Gastrocnemius medialis (tissue), 4 donors: ENCODE measurements around the gene OR52B6. TPM values are rescaled to one million over a fixed set of nuclear protein-coding genes. Genes with fewer than 3 reads are reported as not detected.

Source experiments
- ATAC-seq, 2 donors: fragments of 150-250 bp; one replicate each; pipeline ENCODE4 v1.9.1; 2016
- DNase-seq, 2 donors: peaks; one replicate each; pipeline ENCODE4 v3.0.0-alpha.2; 2019
- H3K27ac ChIP-seq, 4 donors: fragments of 200-600 bp; sonication (generic); 1 replicate in 1 of 4; 2 replicates in 3 of 4; pipeline ENCODE4 v1.5.1; 2016 to 2018; ENCODE audit warnings: mild to moderate bottlenecking in 2 of 4, moderate library complexity in 1 of 4
- H3K27me3 ChIP-seq, 3 donors: fragments of 200-600 bp; sonication (generic) in 2 of 3; 1 replicate in 1 of 3; 2 replicates in 2 of 3; pipeline versions ENCODE4 v1.5.1 to v1.6.0; 2016 to 2019; ENCODE audit warnings: mild to moderate bottlenecking in 1 of 3, moderate library complexity in 1 of 3
- H3K36me3 ChIP-seq, 2 donors: fragments of 200-600 bp; sonication (generic) in 1 of 2; one replicate each; pipeline ENCODE4 v1.5.1; 2017 to 2018
- H3K4me1 ChIP-seq, 2 donors: fragments of 200-600 bp; sonication (generic) in 1 of 2; one replicate each; pipeline ENCODE4 v1.5.1; 2016 to 2017; ENCODE audit warnings: mild to moderate bottlenecking in 2 of 2
- H3K4me3 ChIP-seq, 4 donors: fragments of 200-600 bp; sonication (generic) in 3 of 4; 1 replicate in 1 of 4; 2 replicates in 3 of 4; pipeline ENCODE4 v1.5.1; 2016 to 2019; ENCODE audit warnings: mild to moderate bottlenecking in 2 of 4
- H3K9me3 ChIP-seq, 3 donors: fragments of 200-600 bp; sonication (generic) in 2 of 3; 1 replicate in 1 of 3; 2 replicates in 2 of 3; pipeline ENCODE4 v1.5.1; 2016 to 2019
- CTCF ChIP-seq, 5 experiments: fragments of 450-650 bp in 3 of 5; fragments of 200-600 bp in 2 of 5; sonication (generic) in 2 of 5; IDR thresholded peaks in 4 of 5; conservative IDR thresholded peaks in 1 of 5; 1 replicate in 4 of 5; 2 replicates in 1 of 5; pipeline ENCODE4 v1.5.1; 2016 to 2019; ENCODE audit warnings: antibody characterized with exemption in 5 of 5, mild to moderate bottlenecking in 3 of 5, moderate library complexity in 3 of 5
- POLR2A ChIP-seq, 2 donors: fragments of 450-650 bp; IDR thresholded peaks; one replicate each; pipeline ENCODE4 v1.6.1; 2017; ENCODE audit warnings: antibody characterized with exemption in 2 of 2, mild to moderate bottlenecking in 2 of 2, moderate library complexity in 2 of 2
- in situ Hi-C, 4 donors: fragments of 200-750 bp; cut with MboI; loops; one replicate each; pipeline versions ENCODE4 v1.15.0 to v1.8.0; 2017; ENCODE audit warnings: low sequenced_read_pairs in 4 of 4
- intact Hi-C: fragments of 100-400 bp; cut with DNase I; formaldehyde crosslinking; loops from one replicate; pipeline ENCODE4 v1.15.1; 2023; ENCODE audit warnings: low total_unique reads
- total RNA-seq, 4 donors: library from RNA; depleted of rRNA; stranded (reverse); fragments of >200 nt; gene quantifications; one replicate each; pipeline versions ENCODE4 v1.1.0 to v1.2.3, GENCODE V29; 2016

OR52B6 gene
- total RNA-seq, 4 donors from 2014 or later = not detected

DNA sequence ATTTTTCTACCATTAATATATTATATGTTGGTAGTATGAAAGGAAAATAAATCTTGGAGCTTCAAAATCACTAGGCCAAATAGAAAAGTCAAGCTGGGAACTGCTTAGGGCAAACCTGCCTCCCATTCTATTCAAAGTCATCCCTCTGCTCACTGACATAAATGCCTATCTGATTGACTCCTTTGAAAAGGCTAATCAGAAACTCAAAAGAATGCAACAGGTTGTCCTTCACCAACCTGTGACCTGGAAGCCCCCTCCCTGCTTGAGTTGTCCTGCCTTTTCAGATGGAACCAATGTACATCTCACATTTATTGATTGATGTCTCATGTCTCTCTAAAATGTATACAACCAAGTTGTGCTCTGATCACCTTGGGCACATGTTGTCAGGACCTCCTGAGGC, 40.9 kb downstream of the OR52B6 start:
- no peaks in the 10 kb centered on the region for H3K9me3 ChIP-seq
- H3K4me1 ChIP-seq = peaks cover 4 to 6% of the 10 kb centered on the region in 2 donors
- ATAC-seq = no peak
- intact Hi-C loops = no loop called here
- H3K36me3 ChIP-seq = no peaks in the 10 kb centered on the region
- H3K27me3 ChIP-seq = no peaks in the 10 kb centered on the region
- no peak overlapping the region for H3K27ac ChIP-seq
- TF ChIP-seq CTCF (IDR thresholded peaks at IDR 0.05 in 4 of 5, conservative IDR thresholded peaks at IDR 0.05 in 1 of 5) (no peak), POLR2A (IDR thresholded peaks at IDR 0.05) (no peak)
- no peak for DNase-seq
- in situ Hi-C loops = no loop called here
- no peak overlapping the region for H3K4me3 ChIP-seq

- intact Hi-C loops (no loop called here), in situ Hi-C loops (no loop called here)
- peaks cover 4 to 6% of the 10 kb centered on the region in 2 donors for H3K4me1 ChIP-seq
- no peaks in the 10 kb centered on the region for H3K9me3 ChIP-seq
- H3K27ac ChIP-seq = no peak overlapping the region
- ATAC-seq (no peak), DNase-seq (no peak)
- TF ChIP-seq POLR2A (IDR thresholded peaks at IDR 0.05) (no peak), CTCF (IDR thresholded peaks at IDR 0.05 in 4 of 5, conservative IDR thresholded peaks at IDR 0.05 in 1 of 5) (no peak)
- H3K4me3 ChIP-seq = no peak overlapping the region
- H3K27me3 ChIP-seq = no peaks in the 10 kb centered on the region
- H3K36me3 ChIP-seq = no peaks in the 10 kb centered on the region
These were observed 42.1 kb downstream of the OR52B6 start for GRCh38 chr11:5622802-5623201.

- intact Hi-C loops = no loop called here
- no peak for TF ChIP-seq CTCF (IDR thresholded peaks at IDR 0.05 in 4 of 5, conservative IDR thresholded peaks at IDR 0.05 in 1 of 5)
- TF ChIP-seq POLR2A (IDR thresholded peaks at IDR 0.05) = no peak
These were observed 44.0 kb downstream of the OR52B6 start, which contains the start of gene TRIM34 for GRCh38 chr11:5624489-5625279. TRIM34 (plus strand) TSS chr11:5625001; CDS start chr11:5632332, 7,331 bp downstream.

DNA sequence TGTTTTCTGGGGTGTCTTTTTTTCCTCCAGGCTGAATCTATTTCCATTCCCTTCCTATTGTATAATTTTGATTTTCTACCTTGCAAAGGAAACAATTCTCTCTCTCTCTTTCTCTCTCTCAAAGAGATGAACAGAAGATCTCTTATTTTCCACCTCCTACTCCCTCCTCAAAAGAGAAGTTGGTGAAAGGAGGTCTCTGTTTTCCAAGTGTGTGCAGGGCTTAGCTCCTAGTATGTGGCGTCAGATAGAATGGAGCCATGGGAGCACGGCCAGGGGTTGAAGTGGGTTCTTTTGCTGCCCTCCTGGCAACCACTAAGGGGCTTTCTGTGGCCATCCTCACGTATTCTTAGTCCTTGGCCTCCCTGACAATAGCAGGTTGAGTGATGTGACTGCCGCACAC, 44.6 kb downstream of the OR52B6 start:
- no peak for TF ChIP-seq CTCF (IDR thresholded peaks at IDR 0.05 in 4 of 5, conservative IDR thresholded peaks at IDR 0.05 in 1 of 5)
- no peak for TF ChIP-seq POLR2A (IDR thresholded peaks at IDR 0.05)
- in situ Hi-C loops (no loop called here), intact Hi-C loops (no loop called here)
- peak overlapping the region; percentile 46 to 72 (median 62) for H3K4me3 ChIP-seq
- H3K27ac ChIP-seq = peak overlapping the region; percentile 24 to 72 (median 62)
- no peaks in the 10 kb centered on the region for H3K9me3 ChIP-seq
- H3K36me3 ChIP-seq = no peaks in the 10 kb centered on the region
- ATAC-seq (no peak), DNase-seq (no peak)
- H3K27me3 ChIP-seq = no peaks in the 10 kb centered on the region
- peaks cover 4 to 6% of the 10 kb centered on the region in 2 donors for H3K4me1 ChIP-seq

More at GRCh38 chr11:5624489-5625279, 44.0 kb downstream of the OR52B6 start, which contains the start of gene TRIM34:
- DNase-seq (peak; percentile 20 to 23), ATAC-seq (peak; percentile 80 to 90)
- H3K9me3 ChIP-seq = no peaks in the 10 kb centered on the region
- no peaks in the 10 kb centered on the region for H3K27me3 ChIP-seq
- H3K4me3 ChIP-seq = peak within 1 kb of the TSS; percentile 46 to 72 (median 62)
- H3K36me3 ChIP-seq = no peaks in the 10 kb centered on the region
- peaks cover 4 to 6% of the 10 kb centered on the region in 2 donors for H3K4me1 ChIP-seq
- H3K27ac ChIP-seq = peak within 1 kb of the TSS; percentile 24 to 72 (median 62)
- in situ Hi-C loops = no loop called here
